CD4-positive, alpha-beta T cell treated with Interferon gamma for 1 hour (primary cell): ENCODE measurements around the gene SBF2.
"Not testable (repeated sequence)": the region's sequence is repeated elsewhere in the genome, so short reads cannot be mapped to it uniquely, and the experiment has no call there.

Experiments
- DNase-seq: peaks from one replicate; pipeline ENCODE4 v3.0.0-alpha.2; 2020

Gene SBF2

DNA sequence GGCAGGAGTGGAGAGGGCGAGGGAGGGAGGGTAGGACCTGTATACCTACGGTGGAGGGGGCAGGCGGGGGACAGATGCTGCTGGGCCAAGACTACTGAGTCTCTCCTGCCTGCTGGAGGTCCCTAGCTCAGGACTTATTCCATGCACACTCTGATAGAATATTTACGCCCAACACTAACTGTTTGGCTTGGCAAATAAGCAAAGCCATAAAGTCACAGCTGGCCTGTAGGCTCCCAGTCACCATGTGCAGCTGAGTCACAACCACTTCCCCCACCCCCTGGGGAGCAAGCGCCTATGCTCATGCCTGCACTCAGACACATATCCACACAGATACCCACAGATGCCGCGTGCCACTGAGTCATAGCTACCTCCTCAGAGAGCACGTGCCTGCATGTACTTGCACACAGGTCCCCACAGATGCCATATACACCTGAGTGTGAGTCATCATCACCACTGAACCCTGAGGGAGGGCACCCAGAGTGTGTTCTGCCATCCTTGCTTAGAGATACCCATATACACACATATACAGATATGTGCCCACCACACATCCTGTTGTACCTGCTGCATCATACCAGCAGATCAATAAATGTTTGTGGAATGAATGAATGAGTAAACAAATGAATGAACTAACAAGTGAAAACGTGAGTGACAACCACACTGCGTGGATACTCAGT, 534.4 kb downstream of the SBF2 start:
- peak; percentile 81 for DNase-seq

DNA sequence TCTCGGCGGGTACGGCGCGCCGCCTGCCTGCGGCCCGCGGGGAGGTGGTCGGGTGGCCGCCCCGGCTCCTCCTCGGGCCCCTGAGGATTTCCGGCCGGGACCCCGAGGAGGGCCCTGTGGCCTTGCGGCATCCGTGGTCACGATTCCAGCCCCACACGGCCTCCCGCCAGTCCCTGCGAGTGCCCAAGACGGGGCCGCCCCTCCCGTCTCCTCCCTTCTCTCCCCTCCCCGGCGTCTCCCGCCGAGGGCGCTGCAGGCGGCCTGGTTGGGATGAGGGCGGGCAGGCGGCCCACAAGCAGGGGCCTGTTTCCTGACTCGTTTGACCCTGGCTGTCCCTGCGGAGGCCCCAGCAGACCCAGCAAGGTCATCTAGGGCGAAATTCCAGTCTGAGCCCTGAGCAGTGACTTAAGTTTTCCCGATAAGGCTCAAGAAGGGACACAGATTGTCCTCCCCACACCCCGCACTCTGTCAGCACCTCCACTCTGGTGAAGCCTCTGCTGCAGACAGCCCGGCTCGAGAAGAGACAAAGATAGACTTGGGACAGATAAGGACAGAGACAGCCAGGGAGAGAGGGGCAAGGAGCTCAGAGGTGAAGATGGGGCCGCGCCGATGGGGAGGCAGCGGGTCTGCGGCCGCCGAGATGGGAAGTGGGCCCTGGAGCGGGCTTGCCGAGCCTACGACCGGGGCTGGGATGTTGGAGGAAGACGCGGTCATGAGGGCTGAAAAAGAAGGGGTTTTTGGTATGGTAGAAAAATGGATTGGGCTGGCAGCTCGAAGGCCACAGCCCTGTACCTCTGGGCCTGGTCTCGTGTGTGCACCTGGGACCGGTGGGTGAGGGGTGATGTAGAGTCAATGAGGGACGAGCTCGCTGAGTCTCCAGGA, 535.1 kb downstream of the SBF2 start:
- DNase-seq, result no peak

DNA sequence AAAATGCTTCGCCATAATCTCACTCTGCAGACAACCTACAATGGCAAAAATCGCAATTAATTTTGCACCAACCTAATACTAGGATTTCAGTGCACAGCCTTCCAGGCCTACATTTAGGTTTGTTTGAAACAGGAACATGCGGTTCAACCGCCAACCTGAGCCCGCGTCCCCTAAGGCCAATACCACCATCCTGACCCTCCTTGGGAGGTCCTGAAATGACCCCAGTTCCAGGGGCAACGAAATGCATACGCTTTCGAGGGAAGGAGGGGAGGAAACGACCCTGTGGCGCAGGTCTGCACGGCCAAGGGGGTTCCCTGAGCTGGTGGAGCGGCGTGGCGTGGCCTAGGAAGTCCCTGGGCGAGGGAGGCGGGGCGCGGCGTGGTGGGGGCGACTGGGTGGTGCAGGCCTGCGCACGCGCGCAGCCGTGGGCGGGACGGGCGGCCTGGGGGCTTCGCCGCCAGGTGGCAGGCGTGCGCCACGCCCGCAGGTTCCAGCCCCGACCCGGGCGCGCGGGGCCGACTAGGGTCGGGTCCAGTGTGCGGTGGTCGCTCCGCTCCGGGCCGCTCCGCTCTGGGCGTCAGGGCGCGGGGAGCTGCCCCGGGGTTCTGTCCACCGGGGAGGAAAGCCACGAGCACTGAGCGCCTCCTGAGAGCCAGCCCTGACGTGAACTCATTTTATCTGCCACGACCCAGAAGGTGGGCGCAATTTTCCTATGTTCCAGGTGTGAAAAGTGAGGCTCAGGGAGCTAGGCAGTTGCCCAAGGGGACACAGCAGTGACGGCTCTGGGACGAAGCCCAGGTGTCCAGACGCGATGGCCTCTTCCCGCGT, 536.0 kb downstream of the SBF2 start:
- DNase-seq, result peak; percentile 90

DNA sequence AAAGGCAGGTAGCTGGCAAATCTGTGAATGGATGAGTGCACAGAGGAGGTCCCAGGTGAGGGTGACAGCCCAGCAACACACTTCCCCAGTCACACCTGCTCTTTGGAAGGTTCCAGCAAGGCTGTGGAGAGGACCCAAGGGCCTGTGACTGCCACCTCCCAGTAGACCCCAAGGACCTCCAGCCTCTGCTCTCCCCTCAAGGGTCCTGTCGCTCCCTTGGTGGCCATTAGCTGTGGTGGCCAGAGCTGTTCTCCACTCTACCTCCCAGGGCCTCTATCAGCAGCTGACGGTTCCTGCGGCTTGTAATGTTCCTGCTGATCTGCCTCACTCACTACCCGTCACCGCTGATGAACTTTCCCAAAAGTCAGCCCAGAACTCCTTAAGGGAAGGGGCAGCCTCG, 537.1 kb downstream of the SBF2 start:
- DNase-seq, result no peak

DNA sequence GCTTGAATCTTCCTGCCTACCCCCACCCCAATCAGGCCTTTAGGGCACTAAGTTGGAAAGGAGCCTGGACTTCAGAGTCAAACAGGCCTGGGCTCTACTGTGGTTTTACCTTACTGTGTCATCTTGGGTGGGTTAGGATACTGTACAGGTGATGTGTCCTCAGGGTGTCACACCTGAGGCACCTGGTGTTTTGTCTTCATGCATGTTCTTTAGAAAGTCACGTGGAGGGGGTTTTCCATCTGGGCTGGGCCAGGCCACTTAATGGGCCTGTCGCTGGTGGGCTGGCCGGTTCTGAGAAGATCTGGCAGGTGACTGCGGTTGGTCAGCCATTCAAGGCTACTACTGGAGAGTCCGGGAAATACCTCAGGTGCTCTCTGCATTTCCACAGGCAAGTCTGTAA, 537.6 kb downstream of the SBF2 start:
- DNase-seq, result no peak

DNA sequence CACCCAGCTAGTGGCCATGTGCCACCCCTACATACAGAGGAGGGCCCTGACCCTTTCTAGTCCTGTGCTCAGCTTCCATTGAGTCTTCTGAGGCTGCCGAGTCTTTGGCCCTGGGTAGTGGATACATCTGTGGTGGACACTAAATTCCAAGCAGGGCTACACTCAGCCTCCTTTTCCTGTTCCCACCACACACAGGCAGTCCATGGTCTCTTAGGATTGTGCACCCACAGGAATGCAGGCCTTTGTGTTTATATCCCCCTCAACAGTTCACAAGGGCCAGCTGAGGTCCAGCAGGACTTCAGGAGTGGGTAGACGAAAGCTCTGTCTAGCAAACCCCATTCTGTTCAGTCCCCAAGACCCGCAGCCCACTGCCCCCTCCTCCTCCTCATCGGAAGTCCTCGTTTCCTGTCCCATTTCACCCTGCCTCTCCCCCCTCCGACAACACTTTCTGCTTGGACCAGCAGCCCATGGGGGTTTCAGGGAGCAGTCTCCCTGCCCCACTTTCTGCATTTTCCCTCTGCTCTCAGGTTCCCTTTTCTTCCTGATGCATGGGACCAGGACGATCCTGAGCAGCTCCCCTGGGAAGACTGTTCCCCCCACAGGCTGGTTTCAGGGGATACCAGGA, 538.3 kb downstream of the SBF2 start:
- DNase-seq, result no peak

DNA sequence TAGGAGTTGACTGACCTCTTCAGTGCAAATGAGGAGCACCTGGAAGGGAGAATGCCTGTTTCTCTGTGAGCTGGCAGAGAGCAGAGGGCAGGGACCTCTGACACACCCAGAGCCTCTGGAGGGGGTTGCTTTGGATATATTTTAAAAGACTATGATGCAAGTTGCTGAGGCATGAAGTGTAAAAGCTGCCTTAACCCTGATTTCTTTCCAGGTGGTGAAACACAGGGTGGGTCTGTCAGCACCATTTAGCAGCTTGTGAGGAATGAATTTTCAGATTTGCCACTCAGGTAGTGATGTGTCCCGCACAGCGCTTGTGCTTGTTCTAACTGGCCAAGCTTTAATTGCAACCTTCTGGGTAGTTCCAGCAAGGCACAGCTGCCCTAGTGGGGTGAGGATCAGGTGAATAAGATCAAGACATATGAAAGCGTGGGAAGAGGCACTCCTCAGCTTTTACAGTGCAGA, 540.0 kb downstream of the SBF2 start:
- no peak for DNase-seq

DNA sequence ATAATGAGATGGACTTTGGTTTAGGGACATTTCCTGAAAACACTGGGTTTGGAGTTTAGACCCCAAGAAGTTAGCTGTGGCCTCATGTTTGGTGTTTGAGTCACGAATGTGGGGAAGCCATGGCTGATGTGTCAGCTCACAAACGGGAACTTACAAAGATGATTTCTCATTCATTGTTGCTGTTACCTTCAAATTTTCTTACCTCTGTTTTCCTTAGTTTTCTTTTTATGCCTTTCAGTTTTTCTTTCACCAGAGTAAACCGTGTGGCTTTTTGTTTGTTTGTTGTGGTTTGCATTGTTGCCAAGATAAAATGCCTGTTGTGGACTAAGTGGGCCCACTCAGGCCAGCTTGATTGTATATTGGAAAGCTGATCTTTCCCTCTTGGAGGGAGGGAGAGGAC, 541.0 kb downstream of the SBF2 start:
- DNase-seq, result no peak

DNA sequence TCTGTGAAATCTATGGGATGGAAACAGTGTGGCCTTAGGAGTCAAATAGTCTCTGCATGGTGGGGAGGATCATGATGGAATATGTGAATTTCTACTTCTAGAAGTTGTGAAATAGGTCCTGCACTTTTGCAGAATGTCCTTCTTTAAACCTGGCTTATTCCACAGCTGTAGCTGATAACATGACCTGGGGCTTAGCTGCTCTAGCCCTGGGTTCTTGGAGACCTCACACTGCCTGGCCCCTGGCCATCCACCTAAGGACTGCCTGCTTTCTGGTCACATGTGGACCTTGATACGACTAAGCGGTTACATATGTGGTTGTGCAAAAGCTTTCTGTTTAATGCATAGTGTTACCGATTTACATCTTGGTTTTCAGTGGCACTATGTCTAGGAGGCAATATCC, 541.9 kb downstream of the SBF2 start:
- no peak for DNase-seq

DNA sequence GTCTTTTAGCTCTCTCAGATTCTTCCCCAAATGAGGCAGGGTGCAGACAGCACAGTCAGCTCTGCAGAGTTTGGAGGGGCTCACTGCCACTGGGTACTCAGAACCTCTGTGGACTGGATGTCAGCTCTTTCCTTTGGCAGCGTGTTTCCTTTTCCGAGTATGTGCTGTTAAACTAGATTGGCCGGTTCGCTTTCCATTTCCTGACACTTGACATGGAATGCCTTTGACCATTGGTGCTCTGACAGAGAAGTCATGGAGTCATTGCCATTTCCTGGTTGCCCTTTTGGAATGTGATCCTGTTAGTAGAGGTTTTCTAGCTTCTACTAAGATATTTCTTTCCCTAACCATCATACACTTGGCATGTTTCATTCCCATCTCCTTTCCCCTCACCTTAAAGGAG, 543.5 kb downstream of the SBF2 start:
- no peak for DNase-seq

DNA sequence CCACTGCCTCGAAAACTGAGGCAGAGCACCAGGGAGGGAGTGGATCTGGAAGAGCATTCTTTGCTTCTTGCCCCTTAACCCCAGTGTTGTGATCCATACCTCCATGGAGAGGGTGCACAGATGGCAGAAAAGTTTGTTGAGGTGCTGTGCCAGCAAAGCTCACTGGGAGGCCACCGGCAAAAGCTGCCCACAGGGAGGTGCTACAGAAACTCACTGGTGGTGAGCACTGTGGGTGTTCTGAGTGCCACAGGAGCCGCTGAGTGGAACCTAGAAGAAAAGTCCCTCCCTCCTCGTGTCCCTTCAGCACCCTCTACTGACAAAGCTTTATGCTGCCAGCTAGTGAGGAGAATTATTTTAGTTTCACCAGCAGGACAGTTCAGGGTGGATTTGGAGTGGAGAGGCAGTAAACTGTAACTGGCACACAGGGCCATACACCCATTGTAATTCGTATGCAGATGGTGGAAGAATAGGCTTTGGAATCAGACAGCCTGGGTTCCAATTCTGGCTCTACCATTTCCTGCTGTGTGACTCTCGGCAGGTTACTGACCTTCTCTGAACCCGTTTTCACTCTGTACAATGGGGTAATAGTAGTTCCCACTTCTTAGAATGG, 545.6 kb downstream of the SBF2 start:
- peak; percentile 74 for DNase-seq

DNA sequence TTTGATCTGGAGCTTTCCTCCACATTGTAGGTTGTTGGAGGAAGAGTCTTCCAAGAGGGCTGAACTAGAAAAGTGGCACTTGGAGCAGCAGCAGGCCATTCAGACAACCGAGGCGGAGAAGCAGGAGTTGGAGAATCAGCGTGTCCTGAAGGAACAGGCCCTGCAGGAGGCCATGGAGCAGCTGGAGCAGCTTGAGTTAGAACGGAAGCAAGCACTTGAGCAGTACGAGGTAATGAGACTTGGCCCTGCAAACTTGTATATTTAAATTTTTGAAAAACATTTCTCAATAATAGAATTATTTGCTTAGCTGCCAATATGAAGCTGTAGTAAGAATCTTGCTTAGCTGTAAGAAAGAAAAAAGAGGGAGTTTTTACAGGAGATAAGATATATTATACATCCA, 546.2 kb downstream of the SBF2 start:
- no peak for DNase-seq

DNA sequence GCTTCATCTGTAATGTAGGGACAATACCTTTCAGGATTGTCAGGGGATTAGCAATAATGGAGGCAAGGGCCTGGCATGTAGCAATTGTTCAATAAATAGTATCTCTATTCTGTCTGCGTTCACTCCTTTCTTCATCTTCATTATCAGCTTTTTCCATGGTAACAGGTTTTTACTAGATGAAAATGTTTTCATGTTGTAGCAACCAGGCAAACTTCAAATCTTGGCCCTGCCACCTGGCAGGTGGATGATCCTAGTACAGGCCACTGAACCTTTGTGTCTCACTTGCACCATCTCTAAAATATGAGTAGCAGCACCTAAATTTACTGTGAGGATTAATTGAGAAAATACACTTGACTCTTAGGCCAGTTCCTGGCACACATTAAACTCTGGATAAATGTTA, 546.8 kb downstream of the SBF2 start:
- DNase-seq, result no peak

DNA sequence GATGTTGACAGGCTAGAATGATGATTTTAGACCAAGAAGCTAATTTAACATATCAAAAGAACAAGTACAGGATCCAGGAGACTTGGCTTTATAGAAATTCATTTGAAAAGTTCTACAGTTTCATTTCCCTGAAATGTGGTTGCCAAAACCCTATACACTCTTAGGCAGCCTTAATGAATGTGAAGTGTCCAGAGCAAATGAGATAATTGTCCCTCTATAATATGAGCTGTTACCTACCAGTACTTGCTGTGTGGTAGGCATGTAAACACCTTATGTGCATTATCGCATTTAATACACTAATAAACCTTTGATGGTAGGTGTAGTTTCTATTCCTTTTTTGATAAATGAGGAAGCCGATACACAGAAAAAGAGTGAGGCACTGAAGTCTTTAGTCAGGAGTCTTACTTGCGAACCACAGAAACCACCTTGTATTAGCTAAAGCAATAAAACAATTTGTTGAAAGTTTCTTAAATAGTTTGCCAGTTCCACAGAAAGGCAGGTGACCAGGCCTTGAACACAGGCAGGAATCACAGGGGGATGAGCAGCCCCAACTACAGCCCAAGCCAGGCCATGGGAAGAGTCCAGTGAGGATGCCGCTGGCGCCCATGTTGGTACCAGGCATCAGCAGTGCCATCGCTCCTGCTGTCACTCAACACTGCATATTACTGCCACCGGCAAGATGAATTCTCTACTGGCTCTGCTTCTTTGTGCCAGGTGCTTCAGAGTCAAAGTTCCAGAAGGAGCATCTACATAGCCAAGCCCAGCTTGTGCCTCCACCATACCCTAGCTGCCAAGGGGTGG, 548.4 kb downstream of the SBF2 start:
- no peak for DNase-seq

DNA sequence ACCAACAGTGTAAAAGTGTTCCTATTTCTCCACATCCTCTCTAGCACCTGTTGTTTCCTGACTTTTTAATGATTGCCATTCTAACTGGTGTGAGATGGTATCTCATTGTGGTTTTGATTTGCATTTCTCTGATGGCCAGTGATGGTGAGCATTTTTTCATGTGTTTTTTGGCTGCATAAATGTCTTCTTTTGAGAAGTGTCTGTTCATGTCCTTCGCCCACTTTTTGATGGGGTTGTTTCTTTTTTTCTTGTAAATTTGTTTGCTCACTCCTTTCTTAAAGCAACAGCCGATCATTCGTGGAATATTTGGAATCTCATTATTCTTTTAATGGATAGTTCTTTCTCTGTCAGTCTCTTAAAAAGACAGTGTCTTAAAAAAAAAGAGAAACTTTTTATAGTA, 550.5 kb downstream of the SBF2 start:
- not testable (repeated sequence) for DNase-seq

DNA sequence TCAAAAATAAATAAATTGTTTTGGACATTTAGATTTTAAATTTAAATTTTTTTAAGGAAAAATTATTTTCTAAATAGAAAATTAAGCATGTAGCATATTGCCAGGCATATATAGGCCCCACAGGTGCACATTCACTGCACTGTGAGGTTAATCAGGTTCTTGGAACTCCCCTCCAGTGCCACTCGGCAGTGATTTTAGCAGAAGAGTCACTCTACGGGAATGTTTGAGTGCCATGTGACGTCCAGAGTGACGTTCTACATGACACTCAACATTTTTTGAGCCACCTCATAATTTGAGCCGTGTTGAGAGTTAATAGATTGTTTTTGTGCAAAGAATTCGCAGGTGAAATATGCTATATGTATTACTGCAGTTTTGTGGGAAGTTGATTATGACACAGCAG, 552.8 kb downstream of the SBF2 start:
- DNase-seq, result no peak

DNA sequence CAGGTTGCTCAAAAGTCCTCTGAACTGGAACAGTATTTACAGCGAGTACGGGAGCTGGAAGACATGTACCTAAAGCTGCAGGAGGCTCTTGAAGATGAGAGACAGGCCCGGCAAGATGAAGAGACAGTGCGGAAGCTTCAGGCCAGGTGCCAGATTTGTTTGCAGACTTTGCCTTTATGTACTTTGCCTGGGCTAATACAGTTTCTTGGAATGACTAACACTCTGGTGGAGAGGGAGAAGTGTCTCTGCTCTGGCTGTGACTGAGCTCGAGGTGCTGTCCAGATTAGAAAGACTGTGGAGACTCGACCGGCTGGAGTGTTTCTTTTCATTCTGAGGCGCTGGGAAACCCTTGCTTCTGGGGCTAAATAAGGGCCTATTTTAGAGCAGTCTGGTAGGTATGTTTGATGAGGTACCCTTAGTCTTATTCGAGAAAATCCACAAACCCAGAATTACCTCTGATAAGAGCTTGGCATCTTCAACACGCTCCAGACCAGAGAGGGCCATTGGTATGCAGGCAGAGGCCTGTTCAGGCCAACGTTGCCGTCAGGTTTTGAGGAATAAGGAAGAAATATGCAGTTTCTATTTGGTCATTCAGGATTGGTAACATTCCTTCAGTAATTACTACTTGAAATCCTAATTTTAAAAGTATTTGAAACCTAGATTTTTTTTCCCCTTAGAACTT, 553.7 kb downstream of the SBF2 start:
- DNase-seq, result no peak

DNA sequence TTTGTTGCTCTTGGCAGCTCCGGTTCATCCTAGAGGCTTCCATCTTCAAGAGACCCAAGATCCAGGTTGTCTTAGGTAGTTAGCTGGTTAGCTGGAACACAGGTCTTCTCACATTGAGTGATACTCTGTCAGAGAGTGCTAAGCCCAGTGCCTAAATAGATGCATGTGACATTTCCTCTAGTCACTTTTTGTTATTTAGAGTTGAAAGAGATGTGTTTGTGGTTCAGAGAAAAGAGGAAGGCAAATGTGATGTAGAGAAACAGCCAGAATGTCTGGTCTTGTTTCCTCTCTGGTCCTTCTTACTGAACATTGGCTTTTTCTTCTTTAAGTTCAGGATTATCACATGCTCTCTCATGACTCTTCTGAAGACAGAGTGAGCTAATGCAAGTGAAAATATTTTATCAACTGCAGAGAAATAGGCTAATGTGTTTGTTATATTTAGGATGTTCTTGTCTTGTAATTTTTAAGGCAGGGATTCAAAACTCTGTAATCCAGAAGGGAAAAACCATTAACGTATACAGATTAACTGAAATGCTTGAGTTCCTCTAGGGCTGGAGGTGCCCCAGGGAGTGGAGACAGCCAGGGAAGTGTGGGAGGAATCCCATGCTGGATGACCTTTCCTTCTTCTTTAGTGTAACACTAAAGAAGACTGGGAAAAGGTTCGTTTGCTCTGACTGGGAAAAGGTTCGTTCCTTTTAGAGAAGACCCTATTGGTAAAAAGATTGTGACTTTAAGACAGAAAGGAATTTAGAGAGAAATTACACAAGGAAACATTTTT, 554.7 kb downstream of the SBF2 start:
- DNase-seq, result no peak

DNA sequence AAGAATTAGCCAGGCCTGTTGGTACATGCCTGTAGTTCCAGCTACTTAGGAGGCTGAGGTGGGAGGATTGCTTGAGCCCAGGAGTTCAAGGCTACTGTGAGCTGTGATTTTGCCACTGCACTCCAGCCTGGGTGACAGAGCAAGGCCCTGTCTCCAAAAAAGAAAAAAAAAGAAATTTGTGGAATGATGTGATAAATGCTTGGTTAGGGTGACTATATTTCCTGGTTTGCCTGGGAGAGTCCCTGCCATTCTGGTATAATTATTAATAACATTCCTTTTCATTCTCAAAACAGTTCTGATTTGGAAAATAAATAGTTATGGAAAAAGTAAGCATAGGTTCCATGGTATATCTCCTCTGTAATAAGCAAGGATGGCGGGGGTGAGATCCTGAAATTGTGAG, 555.3 kb downstream of the SBF2 start:
- DNase-seq, result no peak

DNA sequence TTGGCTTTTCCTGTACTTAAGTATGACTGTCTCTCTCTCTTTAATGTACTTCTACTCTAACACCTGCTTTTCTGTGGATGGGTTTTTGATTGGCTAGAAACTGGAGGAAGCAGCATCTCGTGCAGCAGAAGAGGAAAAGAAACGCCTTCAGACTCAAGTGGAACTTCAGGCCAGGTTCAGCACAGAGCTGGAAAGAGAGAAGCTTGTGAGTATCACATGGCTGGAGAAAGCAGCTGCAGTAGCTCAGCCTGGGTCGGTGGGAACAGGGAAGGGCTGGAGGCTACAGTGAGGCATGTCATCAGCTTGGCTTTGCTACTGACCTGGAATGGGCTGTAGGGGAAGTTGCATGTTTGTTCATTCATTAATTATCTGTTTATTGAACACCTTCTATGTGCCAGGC, 555.9 kb downstream of the SBF2 start:
- no peak for DNase-seq
